Central memory CD8-positive, alpha-beta T cell (primary cell): ENCODE results near the gene SP9.

ENCODE experiments used
- ATAC-seq: fragments of 150-1000 bp; cut with Tn5 transposase; replicated peaks from 2 replicates; pipeline ENCODE4 v1.10.0; 2022; ENCODE audit warnings: mild to moderate bottlenecking, moderate FRiP score, moderate number of reproducible peaks; ENCODE audit not compliant: poor library complexity, severe bottlenecking; ENCODE audit errors: extremely low read depth
- DNase-seq, 2 donors: peaks; one replicate each; pipeline ENCODE4 v3.0.0; 2021; ENCODE audit warnings: low spot score in 2 of 2
- H3K27ac Mint-ChIP-seq: one replicate; pipeline ENCODE4 v1.8.0; 2022; ENCODE audit warnings: low read depth, mild to moderate bottlenecking, moderate library complexity, mixed read lengths
- H3K27me3 Mint-ChIP-seq: one replicate; pipeline ENCODE4 v1.8.0; 2022; ENCODE audit warnings: mixed read lengths
- H3K36me3 Mint-ChIP-seq: one replicate; pipeline ENCODE4 v1.8.0; 2022; ENCODE audit warnings: mild to moderate bottlenecking, moderate library complexity, mixed read lengths; ENCODE audit not compliant: insufficient read depth
- H3K4me1 Mint-ChIP-seq: one replicate; pipeline ENCODE4 v1.8.0; 2022; ENCODE audit warnings: mixed read lengths
- H3K4me3 Mint-ChIP-seq: one replicate; pipeline ENCODE4 v1.8.0; 2022; ENCODE audit warnings: mild to moderate bottlenecking, moderate library complexity, mixed read lengths
- H3K9me3 Mint-ChIP-seq: one replicate; pipeline ENCODE4 v1.8.0; 2022; ENCODE audit warnings: mixed read lengths

SP9 gene

GRCh38 chr2:174334781-174335251 is at the start of gene SP9:
TSS of gene SP9 (plus strand) at chr2:174334954. CDS start at chr2:174335093, 139 bp downstream.
- Mint-ChIP-seq H3K27ac (peak within 1 kb of the TSS; percentile 44), H3K4me1 (peaks cover 25% of the 10 kb centered on the region), H3K27me3 (peaks cover 86% of the 10 kb centered on the region), H3K36me3 (peaks cover 31% of the 10 kb centered on the region), H3K4me3 (peak within 1 kb of the TSS; percentile 73), H3K9me3 (no peaks in the 10 kb centered on the region)
- DNase-seq (no peak), ATAC-seq (no peak)

GRCh38 chr2:174286172-174286571 is 48.6 kb upstream of the SP9 start:
- ATAC-seq: no peak
- H3K9me3 Mint-ChIP-seq: no peaks in the 10 kb centered on the region

DNA sequence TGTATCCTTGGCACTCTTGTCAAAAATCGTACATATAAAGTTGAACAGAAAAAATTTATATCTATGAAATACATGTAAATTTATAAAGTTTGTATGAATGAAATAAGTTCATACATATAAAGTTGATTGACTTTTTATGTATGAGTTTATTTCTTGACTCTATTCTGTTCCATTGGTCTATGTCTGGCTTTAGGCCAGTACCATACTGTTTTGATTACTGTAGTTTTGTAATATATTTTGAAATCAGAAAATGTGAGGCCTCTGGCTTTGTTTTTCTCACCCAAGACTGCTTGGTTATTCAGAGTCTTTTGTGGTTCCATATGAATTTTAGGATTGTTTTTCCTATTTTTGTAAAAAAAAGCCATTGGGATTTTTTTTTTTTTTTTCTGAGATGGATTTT is 41.8 kb upstream of the SP9 start:
- H3K9me3 Mint-ChIP-seq: no peaks in the 10 kb centered on the region
- peaks cover 53% of the 10 kb centered on the region for H3K27me3 Mint-ChIP-seq
- H3K4me3 Mint-ChIP-seq: no peak overlapping the region
- H3K4me1 Mint-ChIP-seq: no peaks in the 10 kb centered on the region
- H3K27ac Mint-ChIP-seq: no peak overlapping the region
- ATAC-seq (no peak), DNase-seq (no peak)
- peaks cover 2% of the 10 kb centered on the region for H3K36me3 Mint-ChIP-seq

More at GRCh38 chr2:174286172-174286571, 48.6 kb upstream of the SP9 start:
- Mint-ChIP-seq H3K4me1 (no peaks in the 10 kb centered on the region), H3K27ac (no peak overlapping the region), H3K4me3 (no peak overlapping the region), H3K36me3 (no peaks in the 10 kb centered on the region), H3K27me3 (peaks cover 78% of the 10 kb centered on the region)
- no peak for DNase-seq

DNA sequence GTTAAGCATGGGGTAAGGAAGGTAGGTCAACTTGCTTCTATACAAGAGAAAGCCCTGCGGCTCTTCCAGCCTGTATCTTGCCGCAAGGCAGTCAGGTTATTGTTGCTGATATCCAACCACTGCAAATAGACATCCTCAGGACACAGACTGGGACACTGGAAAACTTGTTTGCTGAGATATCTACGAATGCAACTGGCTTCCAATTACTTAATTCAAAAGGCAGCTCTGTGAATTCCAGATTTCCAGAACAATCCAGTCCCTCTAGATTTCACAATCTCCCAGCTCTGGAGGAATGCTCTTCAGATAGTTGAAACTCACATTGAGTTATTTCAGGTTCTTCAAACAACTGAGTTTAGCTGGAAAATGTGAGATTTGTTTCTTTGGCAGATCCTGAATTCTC is 34.6 kb upstream of the SP9 start:
- ATAC-seq: no peak
- H3K27ac Mint-ChIP-seq: no peak overlapping the region
- H3K4me3 Mint-ChIP-seq: no peak overlapping the region
- peaks cover 26% of the 10 kb centered on the region for H3K27me3 Mint-ChIP-seq
- H3K36me3 Mint-ChIP-seq: no peaks in the 10 kb centered on the region
- H3K9me3 Mint-ChIP-seq: no peaks in the 10 kb centered on the region
- no peak for DNase-seq
- H3K4me1 Mint-ChIP-seq: no peaks in the 10 kb centered on the region

DNA sequence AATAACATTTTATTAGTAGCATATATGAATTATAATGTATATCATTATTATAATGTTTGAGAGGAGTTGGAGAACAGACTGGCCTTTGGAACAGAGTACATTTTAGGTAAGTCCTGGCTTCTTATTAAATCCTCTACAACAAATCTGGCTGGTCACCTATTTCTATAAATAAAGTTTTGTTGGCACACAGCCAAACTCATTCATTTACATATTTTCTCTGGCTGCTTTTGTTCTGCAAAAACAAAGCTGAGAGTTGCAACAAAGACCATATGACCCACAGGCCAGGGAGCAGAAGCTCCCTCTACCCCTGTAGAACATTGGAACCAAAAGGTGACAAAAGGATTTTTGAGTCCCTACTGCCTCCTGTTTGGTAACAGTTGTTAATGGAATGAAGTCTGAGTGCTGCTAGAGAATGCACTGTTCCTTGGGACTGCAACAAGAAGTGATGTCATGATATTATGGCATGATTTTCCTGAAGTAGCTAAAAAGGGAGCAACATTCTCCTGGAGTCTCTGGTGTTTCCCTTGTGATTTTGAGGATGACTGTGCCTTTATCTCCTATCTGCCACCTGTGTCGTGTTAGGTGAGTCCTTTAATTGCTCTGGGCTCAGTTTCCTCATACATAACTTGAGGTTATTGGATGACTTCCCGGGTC is 22.0 kb upstream of the SP9 start:
- no peaks in the 10 kb centered on the region for H3K36me3 Mint-ChIP-seq
- H3K4me1 Mint-ChIP-seq: no peaks in the 10 kb centered on the region
- no peak for DNase-seq
- no peaks in the 10 kb centered on the region for H3K9me3 Mint-ChIP-seq
- no peak overlapping the region for H3K27ac Mint-ChIP-seq
- H3K4me3 Mint-ChIP-seq: no peak overlapping the region
- H3K27me3 Mint-ChIP-seq: peaks cover 89% of the 10 kb centered on the region
- ATAC-seq: no peak

- no peak overlapping the region for H3K4me3 Mint-ChIP-seq
- peaks cover 2% of the 10 kb centered on the region for H3K36me3 Mint-ChIP-seq
- DNase-seq (no peak), ATAC-seq (no peak)
- H3K4me1 Mint-ChIP-seq: peaks cover 6% of the 10 kb centered on the region
- H3K9me3 Mint-ChIP-seq: no peaks in the 10 kb centered on the region
- no peak overlapping the region for H3K27ac Mint-ChIP-seq
- H3K27me3 Mint-ChIP-seq: peaks cover 80% of the 10 kb centered on the region
Observed at GRCh38 chr2:174322149-174322548, 12.6 kb upstream of the SP9 start.

GRCh38 chr2:174322746-174323145 is 12.0 kb upstream of the SP9 start:
- no peak overlapping the region for H3K27ac Mint-ChIP-seq
- no peaks in the 10 kb centered on the region for H3K9me3 Mint-ChIP-seq
- peaks cover 85% of the 10 kb centered on the region for H3K27me3 Mint-ChIP-seq
- H3K4me3 Mint-ChIP-seq: no peak overlapping the region
- ATAC-seq (no peak), DNase-seq (no peak)
- peaks cover 8% of the 10 kb centered on the region for H3K36me3 Mint-ChIP-seq
- H3K4me1 Mint-ChIP-seq: peaks cover 12% of the 10 kb centered on the region

DNA sequence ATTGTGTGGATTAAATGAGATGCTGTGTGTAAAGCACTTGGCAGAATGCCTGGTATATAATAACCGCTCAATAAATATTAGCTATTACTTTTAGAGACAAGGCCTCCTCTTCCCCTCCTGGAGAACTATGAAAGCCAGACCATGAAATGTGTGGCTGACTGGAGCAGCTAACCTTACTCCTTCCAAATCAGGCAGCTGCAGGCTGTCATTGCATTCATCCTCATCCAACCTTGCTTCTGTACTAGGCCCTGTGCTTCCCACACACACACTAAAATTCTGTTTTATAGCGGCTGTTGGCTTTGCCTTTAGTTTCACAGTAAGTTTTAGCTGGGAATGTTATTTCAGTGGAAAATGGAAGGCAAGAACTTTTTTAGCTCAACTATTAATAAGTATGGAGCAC is 10.2 kb upstream of the SP9 start:
- Mint-ChIP-seq H3K27ac (no peak overlapping the region), H3K36me3 (peaks cover 11% of the 10 kb centered on the region), H3K27me3 (peaks cover 95% of the 10 kb centered on the region), H3K4me1 (peaks cover 16% of the 10 kb centered on the region), H3K4me3 (no peak overlapping the region), H3K9me3 (no peaks in the 10 kb centered on the region)
- ATAC-seq (no peak), DNase-seq (no peak)

- DNase-seq: no peak
- Mint-ChIP-seq H3K4me3 (peak overlapping the region; percentile 70), H3K9me3 (no peaks in the 10 kb centered on the region), H3K27me3 (peaks cover 98% of the 10 kb centered on the region), H3K4me1 (peaks cover 16% of the 10 kb centered on the region), H3K36me3 (peaks cover 10% of the 10 kb centered on the region), H3K27ac (no peak overlapping the region)
- ATAC-seq: no peak
Observed at GRCh38 chr2:174325373-174326160, 9.2 kb upstream of the SP9 start.

DNA sequence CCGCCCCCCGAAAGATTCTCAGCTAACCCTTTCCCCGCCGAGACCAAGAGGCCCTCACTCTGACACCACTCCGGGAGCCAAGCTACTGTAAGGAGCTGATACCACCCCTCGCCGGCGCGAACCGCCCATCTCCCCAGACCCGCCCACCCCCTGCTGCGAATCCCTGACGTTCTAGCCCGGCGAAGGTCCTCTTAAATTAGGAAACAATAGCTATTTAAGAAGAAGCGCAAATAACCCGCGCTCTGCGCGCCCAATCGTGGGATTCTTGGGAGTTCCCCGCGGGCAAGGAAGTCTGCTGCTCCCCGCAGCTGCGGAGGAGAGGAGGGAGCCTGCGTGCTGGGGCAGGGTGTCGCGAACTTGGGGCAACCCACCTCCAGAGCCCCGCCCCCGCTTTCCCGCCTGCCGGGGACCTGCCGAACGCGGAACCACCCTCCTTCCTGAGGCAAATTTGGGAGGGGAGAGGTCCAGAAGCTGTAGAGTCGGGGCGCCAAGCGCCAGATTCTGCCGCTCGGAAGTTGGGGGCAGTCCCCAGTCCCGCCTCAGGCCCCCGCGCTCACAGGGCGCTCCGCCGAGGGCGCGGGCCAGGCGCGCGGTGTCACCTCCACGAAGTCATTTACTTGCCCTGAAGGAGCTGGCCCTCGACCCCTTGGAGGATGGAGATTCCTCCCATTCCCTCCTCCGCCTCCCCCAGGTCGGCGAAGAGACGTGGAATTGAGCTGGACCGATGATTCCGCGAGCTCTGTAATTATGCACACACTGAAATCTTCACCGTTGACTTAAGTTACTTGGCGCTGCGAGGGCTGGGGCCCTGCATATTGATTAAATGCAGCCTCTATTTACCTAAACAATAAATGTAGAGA is 8.4 kb upstream of the SP9 start:
- ATAC-seq: no peak

GRCh38 chr2:174327021-174327840 is 7.5 kb upstream of the SP9 start:
- no peak for ATAC-seq
- Mint-ChIP-seq H3K9me3 (no peaks in the 10 kb centered on the region), H3K36me3 (peaks cover 20% of the 10 kb centered on the region), H3K4me1 (peaks cover 17% of the 10 kb centered on the region), H3K27ac (no peak overlapping the region), H3K27me3 (peaks cover 98% of the 10 kb centered on the region), H3K4me3 (peak overlapping the region; percentile 70)
- no peak for DNase-seq

More for the DNA sequence above, 8.4 kb upstream of the SP9 start:
- DNase-seq: no peak
- peaks cover 16% of the 10 kb centered on the region for H3K4me1 Mint-ChIP-seq
- H3K27me3 Mint-ChIP-seq: peaks cover 98% of the 10 kb centered on the region
- H3K4me3 Mint-ChIP-seq: peak overlapping the region; percentile 70
- H3K27ac Mint-ChIP-seq: no peak overlapping the region
- H3K9me3 Mint-ChIP-seq: no peaks in the 10 kb centered on the region
- peaks cover 14% of the 10 kb centered on the region for H3K36me3 Mint-ChIP-seq

DNA sequence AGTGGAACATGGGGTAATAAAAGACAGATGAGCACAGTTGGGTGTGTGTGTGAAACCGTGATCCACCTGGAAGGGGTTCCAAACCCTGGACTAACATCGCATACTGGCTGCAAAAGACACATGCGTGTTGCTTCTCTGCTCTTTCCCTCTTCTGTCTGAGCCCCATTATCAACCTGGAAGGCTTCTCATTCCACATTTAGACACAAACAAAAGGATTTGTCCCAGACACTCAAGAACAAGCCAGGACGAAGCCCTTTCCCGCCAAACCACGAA is 7.0 kb upstream of the SP9 start:
- Mint-ChIP-seq H3K36me3 (peaks cover 23% of the 10 kb centered on the region), H3K4me3 (peak overlapping the region; percentile 70), H3K27ac (no peak overlapping the region), H3K9me3 (no peaks in the 10 kb centered on the region), H3K4me1 (peaks cover 22% of the 10 kb centered on the region), H3K27me3 (peaks cover 98% of the 10 kb centered on the region)
- ATAC-seq: no peak
- DNase-seq: no peak
